Spleen (tissue), 7 donors: ENCODE data around the gene KIAA0319L.

Experiments
- POLR2A ChIP-seq, 3 donors: fragments of 450-650 bp; IDR thresholded peaks; one replicate each; pipeline ENCODE4 v1.5.1; 2017; ENCODE audit warnings: antibody characterized with exemption in 3 of 3, mild to moderate bottlenecking in 1 of 3
- POLR2AphosphoS5 ChIP-seq, 3 donors: sonication (generic); formaldehyde crosslinking; IDR thresholded peaks; one replicate each; pipeline ENCODE4 v1.5.1; 2017; ENCODE audit warnings: antibody characterized with exemption in 3 of 3
- TF ChIP-seq, protein P1 (sequence below), 11 experiments: fragments of 200-600 bp in 7 of 11; fragments of 450-650 bp in 4 of 11; sonication (generic) in 4 of 11; IDR thresholded peaks in 8 of 11; conservative IDR thresholded peaks in 3 of 11; 1 replicate in 7 of 11; 2 replicates in 4 of 11; pipeline versions ENCODE4 v1.4.0 to v1.8.0; 2016 to 2021; ENCODE audit warnings: antibody characterized with exemption in 11 of 11, inconsistent platforms in 4 of 11, mild to moderate bottlenecking in 1 of 11
- donor health status: DM: no; HTN: no; CAD: no; lungs with moderate emphysema.
- donor health status: DM: no; HTN: no; CAD: no.
- donor health status: DM: no; HTN: no; CAD: no.

DNA sequence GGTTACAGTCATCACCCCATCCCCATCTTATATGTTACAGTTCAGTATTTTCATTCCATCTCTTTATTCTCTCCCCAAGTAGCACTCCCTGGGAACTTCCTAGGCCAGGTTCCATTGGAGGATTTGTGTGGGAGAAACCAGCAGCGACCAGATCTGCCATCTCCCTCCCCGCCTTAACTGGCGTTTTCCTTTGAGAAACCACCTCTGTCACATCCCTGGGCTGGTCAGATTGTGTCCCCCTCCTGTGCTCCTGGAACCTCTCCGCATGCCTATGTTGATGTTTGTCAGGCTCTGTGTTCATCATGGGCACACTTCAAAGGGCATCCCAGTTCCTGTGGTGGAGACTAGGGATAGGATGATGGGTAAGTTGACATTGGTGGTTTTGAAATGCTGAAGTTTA is 126.4 kb downstream of the KIAA0319L start:
- peak in 1 of 3 donors; percentile 31 for TF ChIP-seq POLR2AphosphoS5 (IDR thresholded peaks at IDR 0.05)
- no peak for TF ChIP-seq POLR2A (IDR thresholded peaks at IDR 0.05)
- TF ChIP-seq, protein P1, sequence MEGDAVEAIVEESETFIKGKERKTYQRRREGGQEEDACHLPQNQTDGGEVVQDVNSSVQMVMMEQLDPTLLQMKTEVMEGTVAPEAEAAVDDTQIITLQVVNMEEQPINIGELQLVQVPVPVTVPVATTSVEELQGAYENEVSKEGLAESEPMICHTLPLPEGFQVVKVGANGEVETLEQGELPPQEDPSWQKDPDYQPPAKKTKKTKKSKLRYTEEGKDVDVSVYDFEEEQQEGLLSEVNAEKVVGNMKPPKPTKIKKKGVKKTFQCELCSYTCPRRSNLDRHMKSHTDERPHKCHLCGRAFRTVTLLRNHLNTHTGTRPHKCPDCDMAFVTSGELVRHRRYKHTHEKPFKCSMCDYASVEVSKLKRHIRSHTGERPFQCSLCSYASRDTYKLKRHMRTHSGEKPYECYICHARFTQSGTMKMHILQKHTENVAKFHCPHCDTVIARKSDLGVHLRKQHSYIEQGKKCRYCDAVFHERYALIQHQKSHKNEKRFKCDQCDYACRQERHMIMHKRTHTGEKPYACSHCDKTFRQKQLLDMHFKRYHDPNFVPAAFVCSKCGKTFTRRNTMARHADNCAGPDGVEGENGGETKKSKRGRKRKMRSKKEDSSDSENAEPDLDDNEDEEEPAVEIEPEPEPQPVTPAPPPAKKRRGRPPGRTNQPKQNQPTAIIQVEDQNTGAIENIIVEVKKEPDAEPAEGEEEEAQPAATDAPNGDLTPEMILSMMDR (IDR thresholded peaks at IDR 0.05 in 8 of 11, conservative IDR thresholded peaks at IDR 0.05 in 3 of 11) = no peak
